IPS-18c (cell line): Measurements from ENCODE around the gene SHROOM1.
A peak's percentile ranks its signal among the peaks of the same experiment; 100 is the strongest.

Source experiments
- H3K4me3 ChIP-seq: 2 replicates; pipeline ENCODE4 v1.7.0; 2013; ENCODE audit warnings: low read depth, mild to moderate bottlenecking, low read length, moderate library complexity; ENCODE audit not compliant: insufficient read depth
- H3K9me3 ChIP-seq: one replicate; pipeline ENCODE4 v1.6.1; 2013; ENCODE audit warnings: mild to moderate bottlenecking, low read length, moderate library complexity; ENCODE audit not compliant: control insufficient read depth, insufficient read depth

Gene SHROOM1

DNA sequence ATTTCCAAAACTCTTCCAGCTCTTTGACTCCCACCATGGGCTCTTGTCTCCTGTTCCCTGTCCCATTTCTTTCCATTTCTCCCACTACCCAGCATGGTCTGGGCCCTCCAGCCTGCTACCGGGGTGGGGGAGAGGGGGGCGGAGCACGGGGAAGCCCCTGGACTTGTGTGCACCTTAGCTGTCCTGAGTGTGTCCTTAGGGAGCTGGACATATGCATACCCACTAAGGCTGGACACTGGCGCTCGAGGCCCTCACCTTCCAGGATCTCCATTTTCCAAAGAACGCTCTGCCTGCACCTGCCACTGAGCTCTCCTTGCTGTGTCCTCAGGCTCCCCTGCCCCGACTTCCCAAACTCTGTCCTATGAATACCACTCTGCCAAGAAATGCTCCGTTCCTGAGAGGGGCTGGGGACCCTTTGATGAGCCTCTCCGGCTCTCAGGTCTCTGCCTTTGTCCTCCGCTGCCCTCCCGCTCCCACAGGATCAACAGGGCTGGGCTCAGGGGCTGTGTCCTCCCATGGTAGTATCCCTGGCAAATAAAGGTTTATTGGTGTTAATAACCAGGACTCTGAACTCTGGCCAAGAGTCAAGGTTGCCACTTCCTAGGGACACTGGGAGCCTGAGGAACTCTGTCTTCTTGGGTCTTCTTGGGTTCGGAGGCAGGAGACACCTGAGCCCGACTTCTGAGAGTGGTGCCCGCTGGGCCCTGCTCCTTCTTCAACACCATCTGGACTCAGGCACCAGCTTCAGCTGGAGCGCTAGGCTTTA lies 831 bp upstream of the SHROOM1 start:
- 0 out of 2 replicates have a peak overlapping the region, but pooled peaks have one; percentile 65 for H3K4me3 ChIP-seq

GRCh38 chr5:132829742-132830435 lies 558 bp downstream of the SHROOM1 start:
- H3K4me3 ChIP-seq = peak overlapping the region; percentile 65
- peaks cover 3% of the 10 kb centered on the region for H3K9me3 ChIP-seq

More for the DNA sequence above, 831 bp upstream of the SHROOM1 start:
- peaks cover 2% of the 10 kb centered on the region for H3K9me3 ChIP-seq

DNA sequence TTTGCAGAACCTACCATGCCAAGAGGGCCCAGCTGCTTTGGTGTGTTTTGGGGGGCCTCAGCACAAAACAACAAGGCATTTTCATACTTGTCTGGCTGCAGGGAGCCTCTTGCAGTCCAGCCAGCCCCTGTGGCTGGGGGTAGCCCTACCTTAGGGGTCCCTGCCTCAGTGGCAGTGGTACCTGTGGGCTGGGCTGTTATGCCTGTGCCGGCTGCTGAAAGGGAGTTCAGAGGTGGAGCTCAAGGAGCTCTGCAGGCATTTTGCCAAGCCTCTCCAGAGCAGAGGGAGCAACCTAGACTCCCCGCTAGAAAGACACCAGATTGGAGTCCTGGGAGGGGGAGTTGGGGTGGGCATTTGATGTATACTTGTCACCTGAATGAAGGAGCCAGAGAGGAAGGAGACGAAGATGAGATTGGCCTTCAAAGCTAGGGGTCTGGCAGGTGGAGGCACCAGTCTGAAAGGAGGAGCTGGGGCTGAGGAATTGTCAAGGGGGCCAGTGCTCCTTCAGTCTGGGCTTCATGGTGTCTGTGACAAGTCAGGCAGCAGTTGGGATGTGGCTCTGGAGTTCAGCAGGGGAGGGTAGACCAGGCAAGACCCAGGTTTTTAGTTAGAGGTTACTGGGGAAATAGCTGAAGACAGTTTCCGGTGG lies 1.5 kb downstream of the SHROOM1 start:
- Histone ChIP-seq H3K9me3 (peaks cover 4% of the 10 kb centered on the region), H3K4me3 (no peak overlapping the region)

- Histone ChIP-seq H3K9me3 (peaks cover 4% of the 10 kb centered on the region), H3K4me3 (no peak overlapping the region)
These were observed 2.3 kb downstream of the SHROOM1 start for GRCh38 chr5:132827943-132828673.

GRCh38 chr5:132826424-132827082 lies 3.9 kb downstream of the SHROOM1 start:
- Histone ChIP-seq H3K9me3 (peaks cover 4% of the 10 kb centered on the region), H3K4me3 (no peak overlapping the region; the same call in 1 of the 2 replicates)

DNA sequence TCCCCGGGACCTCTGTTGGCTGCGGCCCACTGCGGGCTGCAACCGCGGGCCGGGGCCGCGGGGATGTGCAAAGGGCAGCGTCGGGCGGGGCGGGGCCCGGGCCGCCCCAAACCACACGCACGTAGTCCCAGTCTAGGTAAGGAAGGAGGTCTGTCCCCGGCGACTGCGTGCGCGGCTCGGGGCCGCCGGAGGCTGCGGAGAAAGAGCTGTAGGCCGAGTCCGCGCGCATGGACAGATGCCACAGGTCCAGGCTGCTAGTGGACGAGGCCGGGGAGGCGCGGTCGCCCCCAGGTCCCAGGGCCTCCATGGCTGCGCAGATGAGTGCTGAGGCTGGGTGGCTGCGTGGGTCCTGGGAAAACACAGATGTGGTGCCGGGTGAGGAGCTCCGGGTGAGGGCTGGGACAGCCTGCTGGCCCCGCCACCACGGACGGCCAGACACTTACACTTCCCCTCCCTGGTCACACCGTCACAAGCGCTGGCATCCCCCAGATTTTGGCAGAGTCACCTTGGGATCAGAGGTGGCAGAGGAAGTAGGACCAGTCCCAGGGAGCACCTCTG lies 4.5 kb downstream of the SHROOM1 start:
- Histone ChIP-seq H3K9me3 (peaks cover 4% of the 10 kb centered on the region), H3K4me3 (peak overlapping the region; percentile 52)

- peak overlapping the region; percentile 52 for H3K4me3 ChIP-seq
- peaks cover 4% of the 10 kb centered on the region for H3K9me3 ChIP-seq
These were observed 5.2 kb downstream of the SHROOM1 start for GRCh38 chr5:132825033-132825833.

DNA sequence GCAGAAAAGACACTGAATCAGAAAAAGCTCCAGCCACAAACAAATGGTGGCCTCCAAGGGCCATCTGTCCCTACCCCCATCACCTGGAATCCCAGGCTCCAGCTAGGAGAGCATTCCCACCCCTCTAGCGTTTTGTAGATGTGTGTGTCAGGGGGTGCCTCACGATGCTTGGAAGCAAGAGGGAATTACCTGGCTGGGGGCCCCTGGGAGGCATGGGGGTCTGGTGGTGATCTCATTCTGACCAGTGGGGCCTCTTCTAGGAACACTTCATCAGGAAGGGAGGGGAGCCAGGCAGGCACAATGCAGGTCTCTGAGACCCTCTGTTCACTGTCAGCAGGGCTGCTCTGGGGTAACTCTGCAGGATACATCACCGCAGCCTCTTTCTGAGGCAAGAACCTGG lies 6.0 kb downstream of the SHROOM1 start:
- Histone ChIP-seq H3K4me3 (no peak overlapping the region), H3K9me3 (peaks cover 4% of the 10 kb centered on the region)

GRCh38 chr5:132823481-132824050 lies 6.9 kb downstream of the SHROOM1 start:
- peak overlapping the region; percentile 46; the same call in 1 of the 2 replicates for H3K4me3 ChIP-seq

GRCh38 chr5:132822650-132823480 lies 7.6 kb downstream of the SHROOM1 start:
- Histone ChIP-seq H3K9me3 (peaks cover 2% of the 10 kb centered on the region), H3K4me3 (peak overlapping the region; percentile 46; the same call in 1 of the 2 replicates)

More at GRCh38 chr5:132823481-132824050, 6.9 kb downstream of the SHROOM1 start:
- H3K9me3 ChIP-seq = peaks cover 4% of the 10 kb centered on the region

DNA sequence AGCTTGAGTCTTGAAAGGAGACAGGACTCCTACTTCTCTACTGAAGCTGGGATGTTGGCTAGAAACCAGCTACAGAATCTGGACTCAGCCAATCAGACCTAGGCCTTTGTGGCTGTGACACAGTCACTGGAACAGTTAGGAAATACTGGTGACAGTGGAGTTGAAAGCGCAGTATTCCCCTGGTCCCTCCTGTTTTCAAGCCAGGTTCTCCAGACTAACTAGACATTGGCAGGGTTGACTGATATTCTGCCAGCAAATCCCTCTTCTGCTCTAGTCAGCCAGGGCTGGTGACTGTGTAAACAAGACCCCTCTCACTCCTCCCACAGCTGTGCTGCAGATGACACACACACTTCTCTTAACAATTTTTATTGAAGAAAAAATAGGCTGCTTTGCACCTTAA lies 8.7 kb downstream of the SHROOM1 start:
- Histone ChIP-seq H3K4me3 (no peak overlapping the region), H3K9me3 (peaks cover 2% of the 10 kb centered on the region)

GRCh38 chr5:132821350-132821749 lies 9.1 kb downstream of the SHROOM1 start:
- peaks cover 2% of the 10 kb centered on the region for H3K9me3 ChIP-seq
- H3K4me3 ChIP-seq = no peak overlapping the region

DNA sequence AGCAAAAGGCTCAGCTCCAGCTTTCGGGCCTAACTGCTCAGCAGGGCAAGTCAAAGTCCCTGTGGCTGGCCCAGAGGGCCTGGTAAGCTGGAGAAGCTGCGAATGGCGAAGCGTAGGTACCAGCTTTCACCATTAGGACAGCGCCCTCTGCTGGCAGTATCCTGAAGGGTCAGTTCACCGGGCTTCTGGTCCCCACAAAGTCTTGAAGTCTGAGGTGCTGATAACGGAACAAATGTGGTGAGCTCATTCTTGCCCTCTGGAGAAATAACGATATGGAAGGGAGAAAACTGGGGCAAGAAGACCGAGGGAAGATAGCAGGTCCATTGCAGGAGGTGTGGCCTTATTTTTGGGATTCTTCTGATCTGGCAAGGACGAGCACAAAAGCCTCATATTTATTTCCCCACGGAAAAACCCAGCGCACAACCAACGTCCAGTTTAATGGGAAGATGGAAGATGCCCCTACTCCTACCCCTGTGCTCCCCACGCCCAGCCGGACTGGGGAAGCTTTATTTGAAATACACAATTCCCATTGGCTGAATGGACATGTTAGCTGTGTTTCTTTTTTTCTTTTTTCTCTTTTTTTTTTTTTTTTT lies 10.2 kb downstream of the SHROOM1 start:
- peaks cover 2% of the 10 kb centered on the region for H3K9me3 ChIP-seq
- no peak overlapping the region for H3K4me3 ChIP-seq

- H3K9me3 ChIP-seq = peaks cover 2% of the 10 kb centered on the region
- H3K4me3 ChIP-seq = no peak overlapping the region
These were observed 11.0 kb downstream of the SHROOM1 start for GRCh38 chr5:132819468-132819867.
